Endodermal cell (in vitro differentiated cells): Measurements from ENCODE around the gene NLRC4. TPM values are rescaled to one million over a fixed set of nuclear protein-coding genes. Genes with fewer than 3 reads are reported as not detected.

Source experiments
- DNase-seq: peaks from one replicate; pipeline ENCODE4 v3.0.0-alpha.2; 2017
- H3K27ac ChIP-seq: 2 replicates; pipeline ENCODE4 v1.5.1; 2013; ENCODE audit warnings: mild to moderate bottlenecking, low read depth, low read length, moderate library complexity
- H3K27me3 ChIP-seq: 2 replicates; pipeline ENCODE4 v1.6.1; 2013; ENCODE audit warnings: mild to moderate bottlenecking, low read length, moderate library complexity; ENCODE audit not compliant: insufficient read depth, control insufficient read depth, poor library complexity, severe bottlenecking
- H3K36me3 ChIP-seq: 2 replicates; pipeline ENCODE4 v1.7.0; 2013; ENCODE audit warnings: mild to moderate bottlenecking, low read length, moderate library complexity; ENCODE audit not compliant: control insufficient read depth, insufficient read depth
- H3K4me1 ChIP-seq: one replicate; pipeline ENCODE4 v1.7.0; 2013; ENCODE audit warnings: low read length; ENCODE audit not compliant: control insufficient read depth, insufficient read depth
- H3K4me3 ChIP-seq: 2 replicates; pipeline ENCODE4 v1.5.1; 2013; ENCODE audit warnings: mild to moderate bottlenecking, low read length, moderate library complexity
- H3K9ac ChIP-seq: 2 replicates; pipeline ENCODE4 v1.6.1; 2013; ENCODE audit warnings: mild to moderate bottlenecking, low read length, moderate library complexity; ENCODE audit not compliant: poor library complexity, severe bottlenecking; ENCODE audit errors: extremely low read depth
- H3K9me3 ChIP-seq: 2 replicates; pipeline ENCODE4 v1.6.1; 2013; ENCODE audit warnings: mild to moderate bottlenecking, low read length, moderate library complexity; ENCODE audit not compliant: control insufficient read depth
- H3K27ac Mint-ChIP-seq: 2 replicates; pipeline ENCODE4 v1.8.0; 2020; ENCODE audit warnings: mixed read lengths
- H3K27me3 Mint-ChIP-seq: 2 replicates; pipeline ENCODE4 v1.8.0; 2021; ENCODE audit warnings: mild to moderate bottlenecking, mixed read lengths; ENCODE audit not compliant: insufficient read depth
- H3K36me3 Mint-ChIP-seq: 2 replicates; pipeline ENCODE4 v1.8.0; 2020; ENCODE audit warnings: low read depth, mixed read lengths
- H3K4me1 Mint-ChIP-seq: 2 replicates; pipeline ENCODE4 v1.8.0; 2020; ENCODE audit warnings: mixed read lengths
- H3K4me3 Mint-ChIP-seq: 2 replicates; pipeline ENCODE4 v1.8.0; 2020; ENCODE audit warnings: mild to moderate bottlenecking, moderate library complexity, mixed read lengths
- H3K9me3 Mint-ChIP-seq: 2 replicates; pipeline ENCODE4 v1.8.0; 2020; ENCODE audit warnings: mild to moderate bottlenecking, mixed read lengths
- CTCF ChIP-seq: fragments of 200-600 bp; sonication (generic); conservative IDR thresholded peaks from 2 replicates; pipeline ENCODE4 v1.5.0; 2021; ENCODE audit warnings: antibody characterized with exemption, mild to moderate bottlenecking
- WGBS, 2 experiments: methylation state at CpG; one replicate each; pipeline versions ENCODE4 v1.1.5 to v1.1.7; 2013; ENCODE audit warnings: missing lambda C conversion rate in 2 of 2, mixed read lengths in 1 of 2; ENCODE audit not compliant: insufficient coverage in 1 of 2, insufficient read length in 1 of 2; 5-methylcytosine and 5-hydroxymethylcytosine counted together
- total RNA-seq, 2 donors: library from RNA; stranded (reverse); fragmentation: NEBNext Ultra II Directional in 1 of 2; extraction: Animal tissue kit (Norgen Biotek cat#: 25700) in 1 of 2; gene quantifications; 2 replicates in 1 of 2; 3 replicates in 1 of 2; pipeline ENCODE4 v1.2.1, GENCODE V29; 2021

The NLRC4 gene
- total RNA-seq, 2 donors from 2014 or later: not detected

GRCh38 chr2:32291746-32292145 is 27.1 kb upstream of the NLRC4 start:
- Histone ChIP-seq H3K27ac (no peak overlapping the region), H3K36me3 (peaks cover 21% of the 10 kb centered on the region), H3K4me3 (no peak overlapping the region), H3K9me3 (peaks cover 15% of the 10 kb centered on the region), H3K9ac (no peak overlapping the region), H3K4me1 (no peaks in the 10 kb centered on the region), H3K27me3 (no peaks in the 10 kb centered on the region)
- DNase-seq: no peak
- no peak for TF ChIP-seq CTCF
- no peaks in the 10 kb centered on the region for H3K4me1 Mint-ChIP-seq
- no peak overlapping the region for H3K4me3 Mint-ChIP-seq
- H3K9me3 Mint-ChIP-seq: peaks cover 27% of the 10 kb centered on the region
- no peak overlapping the region for H3K27ac Mint-ChIP-seq
- WGBS, 2 experiments: 94 to 95% methylated on average over 2 of the region's 2 CpGs
- no peaks in the 10 kb centered on the region for H3K27me3 Mint-ChIP-seq
- H3K36me3 Mint-ChIP-seq: peaks cover 40% of the 10 kb centered on the region

GRCh38 chr2:32290000-32290339 is 25.3 kb upstream of the NLRC4 start:
- H3K9ac ChIP-seq: no peak overlapping the region
- 100% methylated on average over 1 to 2 of the region's 2 CpGs for WGBS, 2 experiments
- H3K9me3 ChIP-seq: peaks cover 7% of the 10 kb centered on the region
- Mint-ChIP-seq H3K4me3 (no peak overlapping the region), H3K36me3 (peaks cover 31% of the 10 kb centered on the region), H3K27ac (no peak overlapping the region), H3K9me3 (peaks cover 18% of the 10 kb centered on the region), H3K4me1 (no peaks in the 10 kb centered on the region), H3K27me3 (no peaks in the 10 kb centered on the region)
- H3K4me3 ChIP-seq: no peak overlapping the region
- peaks cover 11% of the 10 kb centered on the region for H3K36me3 ChIP-seq
- H3K27me3 ChIP-seq: no peaks in the 10 kb centered on the region
- H3K27ac ChIP-seq: no peak overlapping the region
- no peak for TF ChIP-seq CTCF
- no peak for DNase-seq
- no peaks in the 10 kb centered on the region for H3K4me1 ChIP-seq

GRCh38 chr2:32289165-32289999 is 24.7 kb upstream of the NLRC4 start:
- no peak overlapping the region for H3K27ac Mint-ChIP-seq
- H3K4me1 Mint-ChIP-seq: no peaks in the 10 kb centered on the region
- H3K4me3 Mint-ChIP-seq: no peak overlapping the region
- peaks cover 13% of the 10 kb centered on the region for H3K9me3 Mint-ChIP-seq
- H3K27me3 Mint-ChIP-seq: no peaks in the 10 kb centered on the region
- H3K36me3 Mint-ChIP-seq: peaks cover 32% of the 10 kb centered on the region
- no peaks in the 10 kb centered on the region for H3K4me1 ChIP-seq
- no peak overlapping the region for H3K9ac ChIP-seq
- no peak for TF ChIP-seq CTCF
- WGBS, 2 experiments: 93 to 100% methylated on average over 3 to 4 of the region's 4 CpGs
- H3K27me3 ChIP-seq: no peaks in the 10 kb centered on the region
- DNase-seq: no peak
- H3K4me3 ChIP-seq: no peak overlapping the region
- H3K36me3 ChIP-seq: peaks cover 8% of the 10 kb centered on the region
- no peak overlapping the region for H3K27ac ChIP-seq
- peaks cover 6% of the 10 kb centered on the region for H3K9me3 ChIP-seq
